SKM-1 (cell line): Measurements from ENCODE around the gene FNDC3B.

Experiments
- DNase-seq: peaks from one replicate; lab custom pipeline; 2025; ENCODE audit not compliant: unreplicated experiment; lab: John Stamatoyannopoulos, UW

Gene FNDC3B

DNA sequence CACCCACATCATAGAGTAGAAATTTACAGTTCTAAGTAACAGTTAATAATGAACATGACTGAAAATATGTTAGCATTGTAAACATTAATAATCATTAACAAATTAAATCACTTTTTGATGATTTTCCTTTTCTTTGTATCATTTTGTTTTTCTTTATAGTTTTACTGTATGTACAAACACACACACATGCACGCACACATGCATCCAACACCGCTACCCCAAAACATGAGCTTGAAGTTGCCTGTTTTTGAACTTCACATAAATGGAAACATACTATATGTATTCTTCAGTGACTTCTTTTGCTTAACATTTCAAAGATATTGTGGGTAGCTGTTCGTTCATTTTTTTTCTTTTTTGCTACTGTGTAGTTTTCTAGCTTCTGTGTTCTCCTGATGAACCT, 123.9 kb downstream of the FNDC3B start:
- no peak for DNase-seq

DNA sequence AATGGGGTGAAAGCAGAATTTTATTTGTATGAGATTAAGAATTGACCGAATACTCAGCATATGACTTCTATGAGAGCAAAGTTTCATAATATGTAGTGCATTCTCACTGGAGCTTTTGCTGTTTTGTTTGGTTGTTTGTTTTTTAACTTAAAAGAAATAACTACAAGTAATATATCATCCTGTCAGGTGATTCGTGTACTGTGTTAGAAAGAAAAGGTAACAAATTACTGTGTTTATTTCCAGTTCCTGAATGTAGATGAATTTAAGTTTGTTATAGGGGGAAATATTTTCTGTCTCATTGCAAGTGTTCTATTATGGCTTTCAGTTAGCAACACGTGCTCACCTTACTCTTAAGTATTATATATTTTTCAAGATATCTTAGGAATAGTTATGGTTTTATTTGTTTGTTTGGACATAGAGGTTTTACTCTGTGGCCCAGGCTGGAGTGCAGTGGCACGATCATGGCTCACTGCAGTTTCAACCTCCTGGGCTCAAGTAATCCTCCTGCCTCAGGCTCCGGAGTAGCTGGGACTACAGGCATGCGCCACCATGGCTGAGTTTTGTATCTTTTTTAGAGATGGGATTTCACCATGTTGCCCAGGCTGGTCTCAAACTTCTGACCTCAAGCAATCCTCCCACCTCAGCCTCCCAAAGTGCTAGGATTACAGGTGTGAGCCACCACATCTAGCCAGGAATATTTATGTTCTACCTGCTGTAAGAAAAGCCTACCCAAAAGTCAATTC, 125.4 kb downstream of the FNDC3B start:
- DNase-seq = no peak

DNA sequence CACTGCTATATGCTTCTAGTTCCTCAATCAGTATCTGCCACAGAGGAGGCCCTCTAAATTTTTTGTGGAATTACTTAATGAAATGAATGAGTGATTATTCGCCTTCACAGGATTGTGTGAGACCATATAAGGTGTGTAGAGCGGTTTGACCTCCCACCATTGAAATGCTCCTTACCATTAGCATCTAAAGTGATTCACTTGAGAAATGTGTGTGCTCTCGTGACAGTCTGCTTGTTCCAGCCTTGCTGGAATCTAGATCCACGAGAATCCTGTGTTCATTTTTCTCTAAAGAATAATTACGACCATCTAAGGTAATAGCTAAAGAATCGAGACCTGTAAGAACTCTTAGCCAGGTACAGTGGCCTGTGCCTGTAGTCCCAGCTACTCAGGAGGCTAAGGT, 126.9 kb downstream of the FNDC3B start:
- no peak for DNase-seq

DNA sequence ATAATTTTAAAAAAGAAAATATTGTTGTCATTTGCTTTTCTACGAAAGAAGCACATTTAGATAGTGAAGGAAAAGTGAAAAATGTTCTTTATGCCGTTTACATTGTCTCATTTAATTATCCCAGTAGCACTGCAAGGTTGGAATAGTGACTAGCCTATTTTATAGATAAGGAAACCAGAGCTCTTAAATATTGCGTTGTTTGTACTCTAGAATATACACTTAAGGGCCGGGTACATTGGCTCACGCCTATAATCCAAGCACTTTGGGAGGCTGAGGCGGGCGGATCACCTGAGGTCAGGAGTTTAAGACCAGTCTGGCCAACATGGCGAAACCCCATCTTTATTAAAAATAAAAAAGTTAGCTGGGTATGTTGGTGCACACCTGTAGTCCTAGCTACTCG, 127.5 kb downstream of the FNDC3B start:
- no peak for DNase-seq

DNA sequence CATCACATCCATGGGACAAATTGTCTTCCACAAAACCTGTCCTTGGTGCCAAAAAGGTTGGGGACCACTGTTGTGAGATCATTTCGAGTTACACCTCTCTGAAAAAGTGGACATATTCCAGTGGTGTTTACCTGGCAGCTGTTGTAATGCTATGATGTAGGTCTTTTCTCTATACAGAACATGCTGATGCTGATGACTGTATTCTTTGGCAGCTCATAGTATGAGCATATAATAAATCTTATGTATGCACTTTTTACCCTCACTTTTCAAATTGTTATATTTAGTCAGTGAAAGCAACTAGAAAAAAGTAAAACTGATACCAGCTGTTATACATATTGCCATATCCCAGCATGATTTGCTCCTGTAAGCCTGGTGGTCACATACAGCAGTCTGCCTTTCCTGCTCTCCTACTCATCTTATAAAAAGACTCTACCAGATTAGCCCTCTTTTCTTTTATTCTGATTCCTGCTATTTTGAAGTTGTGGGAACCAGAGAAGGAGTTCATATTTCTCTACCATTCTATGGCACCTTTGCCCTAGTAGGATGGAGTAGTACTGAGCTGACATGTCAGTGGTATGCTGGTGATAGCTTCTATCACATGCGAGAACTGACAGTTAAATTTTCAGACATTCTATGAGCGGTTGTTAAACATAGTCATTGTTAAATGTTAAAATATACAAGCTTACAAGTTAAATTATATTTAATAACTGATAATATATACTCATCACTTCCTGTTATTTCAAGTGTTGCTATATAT, 128.7 kb downstream of the FNDC3B start:
- no peak for DNase-seq

DNA sequence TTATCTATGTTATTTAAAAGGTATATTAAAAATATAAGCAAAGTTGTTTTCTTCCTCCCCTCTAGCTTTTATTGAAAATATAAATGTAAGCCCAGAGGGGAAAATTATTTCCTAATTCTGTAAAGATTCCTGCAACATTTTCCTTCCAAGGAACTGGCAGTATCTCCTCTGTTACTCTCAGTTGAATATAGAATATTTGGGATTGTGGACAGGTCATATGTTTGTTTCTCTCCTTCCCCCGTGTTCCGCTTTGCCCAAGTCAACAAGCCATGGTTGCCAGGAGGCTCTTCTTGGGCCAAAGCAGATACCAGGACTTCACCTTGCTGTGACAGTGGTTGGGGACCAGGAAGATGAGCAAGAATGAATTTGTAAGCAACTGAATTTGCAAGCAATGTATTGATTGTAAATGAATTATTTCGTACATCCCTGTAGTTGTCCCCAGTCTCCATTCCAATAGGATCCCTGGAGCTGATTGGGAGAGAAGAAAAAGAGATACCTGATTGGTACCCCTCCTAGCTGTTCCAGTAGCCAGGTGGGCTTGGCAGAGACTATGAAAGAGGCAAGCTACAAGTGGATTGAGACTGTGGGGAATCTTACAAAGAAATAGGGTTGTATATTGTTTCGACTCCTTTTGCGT, 130.8 kb downstream of the FNDC3B start:
- no peak for DNase-seq

DNA sequence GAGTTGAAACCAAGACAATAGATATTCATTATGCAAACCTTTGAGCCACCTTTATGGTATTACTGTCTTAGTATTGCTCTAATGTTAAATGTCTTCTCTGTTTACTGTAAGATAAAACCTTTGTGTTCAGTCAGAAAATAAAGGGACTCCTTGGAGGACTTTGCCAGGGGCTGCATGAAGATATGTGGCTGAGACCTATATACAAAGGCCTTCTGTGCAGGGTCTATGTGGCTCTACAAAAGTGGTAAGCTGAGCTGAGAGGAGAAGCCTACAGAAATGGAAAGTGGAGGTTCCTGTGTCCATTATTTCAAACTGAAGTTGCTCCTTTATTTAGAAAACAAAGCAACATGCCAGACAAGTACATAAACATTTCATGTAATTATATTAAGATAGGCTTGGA, 131.5 kb downstream of the FNDC3B start:
- DNase-seq = no peak

DNA sequence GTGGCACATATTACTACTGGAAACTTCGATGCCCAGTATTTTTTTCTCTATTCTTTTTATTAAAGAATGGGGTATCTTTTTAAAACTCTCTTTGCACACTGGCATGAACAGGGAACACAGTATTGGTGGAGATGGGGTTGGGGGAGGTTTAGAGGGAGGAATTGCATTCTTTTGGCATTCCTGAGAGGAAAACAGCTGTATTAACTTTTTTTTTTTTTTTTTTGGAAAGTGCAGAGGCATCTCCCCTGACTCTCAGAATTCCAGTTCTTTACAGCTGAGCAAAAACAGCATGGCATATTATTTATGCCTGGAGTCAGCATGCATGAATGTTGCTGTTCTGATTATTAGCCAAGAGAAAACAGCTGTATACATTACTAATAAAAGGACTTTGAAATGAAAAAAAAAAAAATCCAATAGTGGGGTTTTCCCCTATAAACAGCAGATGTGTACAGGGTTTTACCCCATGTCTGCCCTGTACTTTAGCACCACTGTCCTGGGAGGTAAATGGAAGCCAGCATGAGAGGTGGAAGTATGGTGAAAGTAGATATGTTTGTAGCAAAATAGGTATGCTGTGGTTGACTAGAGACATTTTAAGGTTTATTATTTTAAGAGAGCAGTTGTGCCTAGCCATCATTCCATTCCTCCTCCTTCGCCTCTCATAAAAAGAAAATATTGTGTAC, 132.2 kb downstream of the FNDC3B start:
- no peak for DNase-seq

DNA sequence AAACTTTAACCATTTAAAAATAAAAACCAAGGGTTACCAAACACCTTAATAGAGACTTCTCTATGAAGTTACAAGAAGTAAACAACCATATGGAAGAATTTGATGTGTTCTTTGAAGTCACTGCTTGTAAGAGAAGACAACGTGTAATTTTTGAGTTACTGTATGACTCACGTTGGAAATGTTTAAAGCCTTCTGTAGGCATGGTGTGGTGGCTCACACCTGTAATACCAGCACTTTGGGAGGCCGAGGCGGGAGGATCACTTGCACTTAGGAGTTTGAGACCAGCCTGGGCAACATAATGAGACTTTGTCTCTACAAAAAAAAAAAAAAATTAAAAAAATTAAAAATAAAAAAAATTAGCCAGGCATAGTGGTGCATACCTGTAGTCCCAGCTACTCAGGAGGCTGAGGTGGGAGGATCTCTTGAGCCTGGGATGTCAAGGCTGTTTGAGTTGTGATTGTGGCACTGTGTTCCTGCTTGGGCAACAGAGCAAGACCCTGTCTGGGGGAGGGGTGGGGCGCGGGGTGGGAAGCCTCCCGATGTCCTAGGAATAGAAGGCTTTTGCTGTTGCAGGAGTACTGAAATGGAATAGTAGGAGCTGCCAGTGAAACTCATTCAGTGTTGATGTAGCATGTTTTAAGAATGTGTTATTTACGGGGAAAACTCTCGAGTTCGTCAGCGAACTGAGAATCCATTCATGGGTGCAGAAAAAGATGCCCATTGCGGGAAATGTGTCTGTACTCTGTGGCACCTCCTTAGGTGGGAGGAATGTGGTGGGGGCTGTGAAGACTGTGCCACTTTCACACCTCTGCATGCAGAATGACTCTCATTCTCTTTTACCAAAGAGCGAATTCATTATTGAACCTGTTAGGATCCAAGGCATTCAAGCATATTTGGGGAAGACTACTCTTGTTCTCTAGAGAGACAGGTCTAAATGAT, 134.2 kb downstream of the FNDC3B start:
- no peak for DNase-seq

DNA sequence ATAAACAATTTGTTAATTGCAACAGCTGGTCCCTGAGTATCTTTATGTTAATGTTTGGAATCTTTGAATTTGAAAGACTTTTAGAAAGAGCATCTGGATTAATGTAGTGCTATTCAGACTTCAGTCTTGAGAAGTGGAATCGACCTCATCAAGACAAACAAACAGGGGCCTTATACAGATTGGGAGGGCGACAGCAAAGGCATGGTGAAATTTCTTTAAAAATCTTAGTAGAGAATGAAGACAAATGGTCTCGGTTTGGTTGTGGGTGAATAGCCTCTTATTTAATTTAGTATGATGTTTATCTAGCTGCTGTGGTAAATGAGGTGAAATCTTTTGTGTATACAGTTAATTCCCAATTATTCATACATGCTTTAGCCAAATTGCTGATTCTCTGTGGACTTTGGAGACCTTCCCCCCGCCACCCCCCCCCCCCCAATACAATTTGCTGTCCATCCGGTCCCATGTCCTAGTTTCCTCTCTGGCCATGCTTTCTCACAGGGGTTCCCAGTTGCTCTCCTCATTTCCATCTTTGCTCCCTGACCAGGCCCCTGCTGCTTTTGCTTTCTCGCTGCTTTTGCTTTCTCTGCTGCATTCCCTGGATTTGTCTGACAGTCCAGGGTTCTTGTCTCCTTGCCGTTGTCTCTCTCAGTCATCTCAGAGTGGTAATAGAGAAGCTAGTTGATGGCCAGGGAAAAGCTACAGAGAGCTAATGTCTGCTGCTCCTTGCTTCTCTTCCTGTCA, 135.3 kb downstream of the FNDC3B start:
- no peak for DNase-seq

DNA sequence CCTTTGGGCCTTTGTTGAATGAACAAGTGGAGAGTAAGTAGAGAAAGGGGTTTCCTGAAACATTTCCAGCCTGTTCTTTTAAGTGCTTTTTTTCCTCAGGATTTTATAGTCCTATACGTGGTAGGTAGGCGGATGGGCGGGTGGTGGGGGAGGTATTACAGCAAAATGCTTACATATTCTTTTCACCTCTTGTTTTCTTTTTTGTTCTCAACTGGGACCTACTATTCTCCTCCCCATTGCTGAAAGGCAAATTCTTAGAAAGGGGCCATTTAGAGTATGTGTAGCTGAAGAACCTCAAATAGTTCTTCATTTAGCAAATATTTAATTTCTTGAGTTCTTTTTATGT, 135.8 kb downstream of the FNDC3B start:
- no peak for DNase-seq

DNA sequence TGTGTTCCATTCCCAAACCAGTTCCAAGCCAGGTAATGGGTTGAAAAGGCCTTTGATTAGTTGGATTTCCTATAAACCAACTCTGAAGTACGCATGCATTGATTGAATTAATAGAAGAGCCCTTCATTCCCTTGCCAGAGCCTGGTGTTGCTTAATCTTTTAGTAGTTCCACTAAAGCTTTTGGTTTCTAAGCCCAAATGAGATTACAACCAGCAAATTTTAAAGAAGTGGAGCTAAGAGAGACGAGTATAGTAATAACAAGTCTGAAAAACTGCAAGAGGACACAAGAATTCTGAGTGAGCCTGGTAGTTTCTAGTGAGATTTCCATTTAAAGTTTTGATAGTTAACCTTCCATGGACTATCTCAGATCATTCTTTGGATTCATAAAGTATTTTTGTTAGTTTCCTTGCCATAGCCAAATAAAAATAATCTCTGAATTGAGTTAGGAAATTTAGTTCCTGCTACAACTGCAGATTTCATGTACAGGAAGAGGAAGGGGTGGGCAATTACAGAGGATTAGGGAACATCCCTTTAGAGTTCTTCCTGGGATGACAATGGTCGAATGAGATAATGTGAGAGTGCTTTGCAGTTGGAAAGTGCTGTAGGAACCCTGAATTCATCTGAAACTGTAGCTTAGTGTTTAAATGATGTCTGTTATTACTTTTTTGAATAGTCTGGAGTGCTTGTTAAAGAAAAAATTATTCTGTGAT, 136.8 kb downstream of the FNDC3B start:
- no peak for DNase-seq

DNA sequence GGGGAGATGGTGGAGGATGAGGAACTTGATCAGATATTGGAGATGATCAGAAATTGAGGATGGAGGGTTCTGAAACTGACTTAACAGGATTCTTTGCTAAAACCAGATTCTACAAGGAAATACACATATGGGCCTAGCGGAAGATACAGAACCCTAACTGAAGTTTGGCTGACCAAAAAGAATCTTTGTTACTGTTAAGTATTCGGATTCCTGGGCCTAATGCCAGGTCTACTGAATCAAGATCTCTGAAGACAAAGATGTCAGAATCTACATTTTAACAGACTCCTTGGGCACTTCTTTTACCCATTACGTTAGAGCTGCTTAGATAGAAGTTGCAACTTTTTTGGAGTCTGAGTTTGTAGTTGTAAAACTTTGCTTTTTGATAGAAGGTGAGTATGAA, 137.7 kb downstream of the FNDC3B start:
- no peak for DNase-seq

DNA sequence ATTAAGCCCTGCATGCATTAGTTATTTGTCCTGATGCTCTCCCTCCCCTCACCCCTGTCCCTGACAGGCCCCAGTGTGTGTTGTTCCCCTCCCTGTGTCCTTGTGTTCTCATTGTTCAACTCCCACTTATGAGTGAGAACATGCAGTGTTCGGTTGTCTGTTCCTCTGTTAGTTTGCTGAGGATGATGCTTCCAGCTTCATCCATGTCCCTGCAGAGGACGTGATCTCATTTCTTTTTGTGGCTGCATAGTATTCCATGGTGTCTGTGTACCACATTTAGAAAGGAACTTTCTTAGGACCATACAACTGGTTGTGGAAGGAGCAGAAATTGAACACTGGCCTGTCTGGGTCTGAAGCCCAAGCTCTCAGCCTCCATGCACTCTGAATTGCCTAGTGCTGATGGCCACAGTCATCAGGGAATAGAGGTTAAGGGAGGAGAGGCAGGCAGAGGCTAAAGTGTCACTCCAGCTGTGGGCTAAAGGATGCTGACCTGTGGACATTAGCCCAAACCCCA, 138.5 kb downstream of the FNDC3B start:
- no peak for DNase-seq

DNA sequence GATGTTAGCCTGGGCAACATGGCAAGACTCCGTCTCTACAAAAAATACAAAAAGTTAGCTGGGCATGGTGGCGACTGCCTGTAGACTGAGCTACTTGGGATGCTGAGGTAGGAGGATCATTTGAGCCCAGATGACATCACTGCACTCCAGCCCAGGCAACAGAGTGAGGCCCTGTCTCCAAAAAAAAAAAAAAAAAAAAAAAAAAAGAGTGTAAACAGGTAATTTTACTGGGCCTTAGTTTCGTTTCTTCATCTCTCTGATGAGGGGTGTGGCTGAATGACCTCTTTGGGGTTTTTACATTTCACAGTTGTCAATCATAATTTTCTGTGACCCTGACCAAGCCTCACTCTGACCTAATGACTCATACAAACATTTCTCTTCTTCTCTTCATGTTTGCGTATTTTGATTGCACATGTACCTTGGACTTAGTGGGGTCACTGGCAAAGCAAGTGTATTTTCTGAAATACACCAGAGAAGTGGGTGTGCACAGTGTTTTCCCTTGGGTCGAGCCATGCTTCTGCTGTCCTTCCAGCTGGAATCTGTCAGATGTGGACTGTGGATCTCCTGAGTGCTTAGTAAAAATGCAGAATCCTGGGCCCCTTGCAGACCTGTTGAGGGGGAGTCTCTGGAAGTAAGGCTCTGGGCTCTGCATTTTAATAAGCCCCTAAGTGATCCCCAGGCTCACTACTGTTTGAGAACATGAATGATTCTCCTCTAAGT, 140.5 kb downstream of the FNDC3B start:
- DNase-seq = no peak

DNA sequence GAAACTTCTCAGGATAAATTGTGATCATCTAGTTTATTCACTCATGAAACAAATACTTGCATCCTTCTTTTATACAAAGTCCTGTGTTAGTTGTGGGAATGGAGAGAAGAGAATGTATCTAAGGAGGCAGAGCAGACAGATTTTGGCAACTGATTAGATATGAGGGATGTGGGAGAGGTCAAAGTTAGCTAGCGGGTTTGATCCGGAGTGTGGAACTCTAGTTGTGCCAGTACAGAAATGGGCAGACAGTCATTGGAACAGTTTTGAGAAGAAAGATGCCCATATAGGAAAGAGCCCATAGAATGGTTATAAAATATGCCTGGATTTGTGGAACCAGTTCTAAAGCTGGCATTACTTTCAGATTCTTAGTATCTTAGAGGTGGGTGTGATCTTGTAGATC, 141.1 kb downstream of the FNDC3B start:
- DNase-seq = no peak

DNA sequence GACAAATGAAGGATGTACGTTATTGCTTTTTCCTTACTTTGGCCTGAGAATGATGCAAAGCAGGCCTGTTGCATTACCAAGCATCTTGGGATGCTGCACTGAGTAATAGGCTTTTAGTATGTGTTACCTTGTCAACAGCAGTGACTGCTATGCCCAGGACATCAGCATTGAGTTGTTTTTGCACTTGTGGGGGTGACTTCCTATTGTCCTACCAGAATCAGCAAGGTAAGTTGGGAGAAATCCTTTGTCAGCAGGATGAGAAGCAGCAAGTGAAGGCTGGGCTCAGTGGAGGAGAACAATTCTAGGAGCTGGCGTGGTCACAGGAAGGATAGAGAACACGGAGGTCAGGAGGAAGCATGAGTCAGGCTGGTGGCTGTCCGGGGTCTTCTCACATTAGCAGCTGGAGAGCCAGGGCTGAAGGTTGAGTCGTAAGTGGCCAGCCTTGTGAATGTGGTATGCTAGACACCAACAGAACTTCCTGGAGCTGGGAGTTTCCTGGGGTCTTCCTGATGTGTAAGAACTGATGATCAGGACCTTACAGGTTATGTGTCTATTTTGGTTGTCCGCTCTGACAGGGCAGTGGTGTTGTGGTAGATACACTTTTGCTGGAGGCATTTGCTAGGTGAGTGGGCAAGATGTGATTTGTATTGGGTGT, 142.7 kb downstream of the FNDC3B start:
- no peak for DNase-seq

DNA sequence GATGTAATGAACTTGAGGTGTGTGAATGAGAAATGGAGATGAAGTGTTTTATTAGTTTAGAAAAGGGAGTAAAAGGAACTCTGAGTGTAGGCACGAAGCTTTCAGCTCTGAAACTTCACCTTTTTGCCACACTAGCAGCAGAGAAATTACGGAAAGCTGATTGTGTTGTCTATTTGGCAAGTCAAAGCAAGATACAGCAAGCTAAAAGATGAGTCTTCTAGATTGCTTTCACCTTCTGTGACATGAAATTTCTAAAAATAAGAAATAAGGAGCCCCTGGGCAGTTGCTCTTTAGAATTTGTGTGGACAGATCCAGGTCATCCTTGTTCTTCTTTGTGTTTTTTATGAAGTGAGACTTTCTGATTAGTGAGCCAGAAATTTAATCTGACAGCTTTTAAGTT, 143.4 kb downstream of the FNDC3B start:
- DNase-seq = no peak
